ENCODE results near the gene BLMH. TPM values are rescaled to one million over a fixed set of nuclear protein-coding genes. Genes with fewer than 3 reads are reported as not detected.

BLMH gene
- total and polyA plus RNA-seq, 2 donors (not counting 1 experiment from before 2014, with no cell fraction given), result 23.0 to 26.1 TPM

DNA sequence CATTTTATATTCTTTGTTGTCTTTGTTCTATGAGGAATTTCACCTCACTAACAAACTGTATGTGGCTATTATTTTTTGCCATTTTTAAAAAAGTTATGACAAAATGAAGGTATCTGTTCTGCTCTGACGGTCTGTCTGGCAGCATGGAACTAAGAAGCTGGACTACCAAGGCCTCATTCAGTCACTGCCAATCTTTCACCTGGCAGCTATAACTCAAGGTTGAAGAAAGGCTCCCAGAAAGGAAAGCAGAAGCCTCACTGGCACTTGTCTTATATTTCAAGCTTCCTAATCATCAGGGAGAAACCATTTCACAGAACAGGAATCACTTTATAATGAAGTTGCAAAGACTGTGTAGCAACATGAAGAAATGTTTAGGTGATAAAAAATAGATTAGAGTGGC, 37.6 kb downstream of the BLMH start:
- no peak for TF ChIP-seq EZH2 (IDR thresholded peaks at IDR 0.05; ENCODE audit: low read length, missing control alignments)
- TF ChIP-seq, protein P1, sequence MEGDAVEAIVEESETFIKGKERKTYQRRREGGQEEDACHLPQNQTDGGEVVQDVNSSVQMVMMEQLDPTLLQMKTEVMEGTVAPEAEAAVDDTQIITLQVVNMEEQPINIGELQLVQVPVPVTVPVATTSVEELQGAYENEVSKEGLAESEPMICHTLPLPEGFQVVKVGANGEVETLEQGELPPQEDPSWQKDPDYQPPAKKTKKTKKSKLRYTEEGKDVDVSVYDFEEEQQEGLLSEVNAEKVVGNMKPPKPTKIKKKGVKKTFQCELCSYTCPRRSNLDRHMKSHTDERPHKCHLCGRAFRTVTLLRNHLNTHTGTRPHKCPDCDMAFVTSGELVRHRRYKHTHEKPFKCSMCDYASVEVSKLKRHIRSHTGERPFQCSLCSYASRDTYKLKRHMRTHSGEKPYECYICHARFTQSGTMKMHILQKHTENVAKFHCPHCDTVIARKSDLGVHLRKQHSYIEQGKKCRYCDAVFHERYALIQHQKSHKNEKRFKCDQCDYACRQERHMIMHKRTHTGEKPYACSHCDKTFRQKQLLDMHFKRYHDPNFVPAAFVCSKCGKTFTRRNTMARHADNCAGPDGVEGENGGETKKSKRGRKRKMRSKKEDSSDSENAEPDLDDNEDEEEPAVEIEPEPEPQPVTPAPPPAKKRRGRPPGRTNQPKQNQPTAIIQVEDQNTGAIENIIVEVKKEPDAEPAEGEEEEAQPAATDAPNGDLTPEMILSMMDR (conservative IDR thresholded peaks at IDR 0.05 in 1 of 2, IDR thresholded peaks at IDR 0.05 in 1 of 2; ENCODE audit: low read depth in 1 of 2, low read length in 2 of 2), result no peak
- Histone ChIP-seq H3K9ac (ENCODE audit: insufficient read depth, low read length) (no peak overlapping the region), H3K4me3 (replicated peaks in 1 of 4; ENCODE audit: control extremely low read depth in 1 of 4, insufficient read depth in 1 of 4, low read depth in 3 of 4, low read length in 4 of 4) (no peak overlapping the region), H3K9me3 (ENCODE audit: control insufficient read depth, insufficient read depth, low read depth, low read length) (no peaks in the 10 kb centered on the region), H3K79me2 (ENCODE audit: control insufficient read depth, insufficient read depth, low read length) (no peaks in the 10 kb centered on the region), H3K36me3 (ENCODE audit: control insufficient read depth, insufficient read depth, low read length) (no peaks in the 10 kb centered on the region), H3K27ac (ENCODE audit: insufficient read depth, low read length) (no peak overlapping the region), H3K4me1 (ENCODE audit: control insufficient read depth, extremely low read depth, insufficient read depth, low read length) (no peaks in the 10 kb centered on the region), H3K27me3 (ENCODE audit: control insufficient read depth, insufficient read depth, low read length) (no peaks in the 10 kb centered on the region), H3K4me2 (ENCODE audit: extremely low read depth, insufficient read depth, low read length) (no peak overlapping the region), H2AFZ (ENCODE audit: low read length) (no peak overlapping the region), H4K20me1 (ENCODE audit: control insufficient read depth, extremely low read depth, insufficient read depth, low read length) (no peaks in the 10 kb centered on the region)
- no peak for DNase-seq (ENCODE audit: low read depth in 2 of 2)

DNA sequence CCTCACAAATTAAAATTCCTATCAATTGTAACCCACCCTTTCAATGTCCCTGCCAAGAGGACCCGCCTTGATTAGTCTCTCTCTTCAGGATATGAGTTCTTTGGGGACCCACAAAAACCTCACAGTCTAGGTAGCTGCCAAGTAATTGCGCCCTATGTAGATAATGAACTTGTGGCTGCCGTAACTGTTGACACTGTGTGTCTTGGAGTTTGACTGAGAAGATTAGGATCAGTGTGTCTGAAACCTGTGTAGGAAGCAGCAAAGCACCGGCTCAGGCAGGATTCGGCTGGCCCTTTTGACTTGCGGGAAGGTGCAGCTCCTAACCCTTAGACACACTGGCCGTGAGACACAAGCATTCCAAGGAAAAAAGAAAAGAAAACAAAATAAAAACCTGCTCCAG, 38.4 kb downstream of the BLMH start:
- Histone ChIP-seq H3K27me3 (ENCODE audit: control insufficient read depth, insufficient read depth, low read length) (no peaks in the 10 kb centered on the region), H3K9ac (ENCODE audit: insufficient read depth, low read length) (no peak overlapping the region), H3K4me1 (ENCODE audit: control insufficient read depth, extremely low read depth, insufficient read depth, low read length) (no peaks in the 10 kb centered on the region), H3K36me3 (ENCODE audit: control insufficient read depth, insufficient read depth, low read length) (peaks cover 3% of the 10 kb centered on the region), H3K4me2 (ENCODE audit: extremely low read depth, insufficient read depth, low read length) (no peak overlapping the region), H3K27ac (ENCODE audit: insufficient read depth, low read length) (no peak overlapping the region), H2AFZ (ENCODE audit: low read length) (no peak overlapping the region), H3K4me3 (replicated peaks in 1 of 4; ENCODE audit: control extremely low read depth in 1 of 4, insufficient read depth in 1 of 4, low read depth in 3 of 4, low read length in 4 of 4) (no peak overlapping the region), H3K9me3 (ENCODE audit: control insufficient read depth, insufficient read depth, low read depth, low read length) (no peaks in the 10 kb centered on the region), H4K20me1 (ENCODE audit: control insufficient read depth, extremely low read depth, insufficient read depth, low read length) (no peaks in the 10 kb centered on the region), H3K79me2 (ENCODE audit: control insufficient read depth, insufficient read depth, low read length) (no peaks in the 10 kb centered on the region)
- no peak for TF ChIP-seq EZH2 (IDR thresholded peaks at IDR 0.05; ENCODE audit: low read length, missing control alignments)
- no peak for DNase-seq (ENCODE audit: low read depth in 2 of 2)

DNA sequence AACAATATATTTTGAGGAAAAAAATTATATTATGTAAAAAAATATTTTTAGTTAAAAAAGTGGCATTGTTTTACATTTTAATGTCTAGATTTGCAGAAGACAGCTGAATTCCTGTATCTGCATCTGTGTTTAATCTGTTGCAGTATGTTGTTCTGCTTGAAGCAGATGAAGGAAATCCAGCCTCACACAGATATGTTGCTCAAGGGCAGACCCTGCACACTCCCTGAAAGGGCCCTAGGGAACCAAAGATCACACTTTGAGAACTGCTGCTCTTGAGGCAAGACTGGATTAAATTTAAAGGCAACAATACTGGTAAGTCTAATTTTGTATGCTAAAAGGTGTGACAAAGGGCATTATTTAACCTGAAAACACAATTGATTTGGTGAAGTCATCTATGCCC, 39.8 kb downstream of the BLMH start:
- H3K4me1 ChIP-seq (ENCODE audit: control insufficient read depth, extremely low read depth, insufficient read depth, low read length), result no peaks in the 10 kb centered on the region
- DNase-seq (ENCODE audit: low read depth in 2 of 2), result no peak
- H3K36me3 ChIP-seq (ENCODE audit: control insufficient read depth, insufficient read depth, low read length), result peaks cover 3% of the 10 kb centered on the region
- H3K4me2 ChIP-seq (ENCODE audit: extremely low read depth, insufficient read depth, low read length), result no peak overlapping the region
- H3K9me3 ChIP-seq (ENCODE audit: control insufficient read depth, insufficient read depth, low read depth, low read length), result no peaks in the 10 kb centered on the region
- H4K20me1 ChIP-seq (ENCODE audit: control insufficient read depth, extremely low read depth, insufficient read depth, low read length), result no peaks in the 10 kb centered on the region
- H3K9ac ChIP-seq (ENCODE audit: insufficient read depth, low read length), result no peak overlapping the region
- no peak overlapping the region for H3K27ac ChIP-seq (ENCODE audit: insufficient read depth, low read length)
- no peak overlapping the region for H3K4me3 ChIP-seq (replicated peaks in 1 of 4; ENCODE audit: control extremely low read depth in 1 of 4, insufficient read depth in 1 of 4, low read depth in 3 of 4, low read length in 4 of 4)
- H3K27me3 ChIP-seq (ENCODE audit: control insufficient read depth, insufficient read depth, low read length), result no peaks in the 10 kb centered on the region
- no peak overlapping the region for H2AFZ ChIP-seq (ENCODE audit: low read length)
- TF ChIP-seq EZH2 (IDR thresholded peaks at IDR 0.05; ENCODE audit: low read length, missing control alignments), result no peak
- TF ChIP-seq, protein P1 (conservative IDR thresholded peaks at IDR 0.05 in 1 of 2, IDR thresholded peaks at IDR 0.05 in 1 of 2; ENCODE audit: low read depth in 1 of 2, low read length in 2 of 2), result no peak
- no peaks in the 10 kb centered on the region for H3K79me2 ChIP-seq (ENCODE audit: control insufficient read depth, insufficient read depth, low read length)

Measured in fibroblast of lung (primary cell).